GM18519 (cell line): ENCODE results near the gene SHROOM3.

Experiments used
- ATAC-seq: cut with Tn5 transposase; IDR thresholded peaks from one replicate; pipeline ENCODE4 v1.9.1; 2021; ENCODE audit warnings: mild to moderate bottlenecking, moderate library complexity; ENCODE audit not compliant: unreplicated experiment, low FRiP score

SHROOM3 gene

DNA sequence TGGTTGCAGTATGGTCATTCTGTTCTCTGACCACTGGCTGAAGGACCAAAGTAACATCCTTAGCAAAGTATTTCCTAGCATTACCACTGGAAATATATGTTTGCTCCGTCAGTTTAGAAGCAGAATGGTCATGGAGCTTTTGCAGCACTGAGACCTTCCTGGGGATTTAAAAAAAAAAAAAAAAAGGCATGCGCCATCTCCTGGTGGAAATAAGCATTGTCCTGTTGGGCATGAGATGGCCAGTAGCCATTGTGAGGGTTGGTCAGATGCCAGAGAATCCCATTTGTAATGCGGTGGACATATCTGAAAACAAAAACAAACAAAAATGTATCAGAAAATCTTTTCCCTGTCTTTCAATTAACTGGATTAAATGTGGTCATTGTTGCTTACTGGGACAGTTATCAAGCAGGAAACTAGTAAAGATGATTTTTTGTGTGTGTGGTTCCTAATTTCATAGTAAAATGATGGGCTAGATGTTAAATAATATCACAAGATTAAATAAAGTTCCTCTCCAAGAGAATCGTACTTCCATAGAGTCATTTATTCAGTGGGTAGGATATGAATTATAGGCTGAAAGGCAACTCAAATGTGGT lies 323.4 kb downstream of the SHROOM3 start:
- no peak for ATAC-seq

DNA sequence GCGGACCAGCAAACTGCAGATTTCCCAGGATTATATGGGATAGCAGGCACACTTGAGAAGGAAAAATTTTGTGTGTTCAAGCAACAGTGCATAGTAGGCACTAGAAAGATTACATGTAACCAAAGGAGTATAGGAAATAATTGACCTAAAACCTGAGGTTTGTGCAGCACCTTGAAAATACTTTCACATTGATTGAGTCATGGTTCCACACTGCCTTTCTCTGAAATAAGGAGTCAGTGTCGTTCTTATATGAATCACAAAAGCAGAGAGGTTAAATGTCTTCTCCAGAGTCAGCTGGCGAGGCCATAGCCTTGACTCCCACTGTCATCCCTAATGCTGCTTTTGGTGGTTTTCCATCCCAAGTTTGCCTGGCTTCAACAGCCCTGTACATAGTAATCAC lies 324.0 kb downstream of the SHROOM3 start:
- no peak for ATAC-seq

DNA sequence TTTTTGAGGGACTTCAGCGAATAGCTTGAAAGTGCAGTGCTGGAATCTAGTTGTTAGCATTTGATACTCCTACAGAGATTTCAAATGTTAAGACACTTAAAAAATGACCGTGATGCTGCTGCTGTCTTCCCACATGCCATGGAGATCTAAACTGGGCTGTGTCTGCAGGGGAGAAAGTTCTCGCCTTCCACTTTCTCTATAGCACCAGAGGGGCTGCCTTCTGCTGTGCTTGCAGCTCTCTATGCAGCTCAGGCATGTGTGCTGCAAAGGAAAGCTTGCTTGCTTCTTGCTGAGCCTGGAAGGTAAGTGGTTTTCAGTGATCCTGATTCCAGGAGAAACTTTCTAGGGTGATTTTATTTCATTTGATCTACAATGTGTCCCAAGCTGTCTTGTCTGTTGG lies 325.2 kb downstream of the SHROOM3 start:
- ATAC-seq = no peak

DNA sequence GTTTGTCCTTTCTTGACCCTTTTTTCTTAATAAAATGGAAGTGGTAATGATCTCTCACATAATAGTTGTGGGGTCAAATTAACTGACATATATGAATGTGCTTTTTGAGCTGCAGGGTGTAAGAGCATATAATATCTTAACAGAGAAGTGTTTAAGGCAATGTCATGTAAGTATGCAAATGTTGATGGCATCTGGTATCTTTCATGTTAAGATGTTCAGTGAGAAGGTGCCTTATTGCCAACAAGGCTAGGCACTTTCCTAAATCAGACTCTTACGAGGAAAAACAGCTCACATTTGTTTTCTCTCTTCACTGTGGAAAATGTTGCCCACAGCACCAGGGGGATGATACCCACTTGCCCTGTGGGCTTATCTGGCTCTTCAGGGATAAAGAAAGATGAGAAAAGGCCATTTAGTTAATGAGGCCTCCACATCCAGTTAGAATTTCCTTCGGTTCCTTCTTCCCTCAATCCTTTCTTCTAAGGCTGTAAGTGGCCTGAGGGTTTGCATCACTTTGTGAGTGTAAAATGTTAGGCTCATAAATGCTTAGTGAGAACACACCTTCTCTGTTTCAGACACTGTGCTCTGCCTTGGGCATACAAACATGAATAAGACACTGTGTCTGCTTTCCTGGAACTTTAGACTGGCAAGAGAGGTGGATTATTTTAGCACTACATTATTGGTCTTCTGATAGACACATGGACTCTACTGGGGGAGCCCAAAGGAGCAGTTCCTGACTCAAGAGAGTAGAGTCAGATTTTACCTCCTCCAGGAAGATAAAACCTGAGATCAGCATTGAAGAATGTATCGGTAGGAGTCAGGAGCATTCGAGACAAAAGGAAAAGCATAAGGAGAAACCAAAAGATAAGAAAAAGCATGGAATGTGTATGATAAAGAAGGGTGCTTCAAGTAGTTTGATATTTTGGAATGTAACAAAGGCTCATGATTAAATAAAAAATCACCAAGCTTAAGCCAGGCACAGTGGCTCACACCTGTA lies 327.4 kb downstream of the SHROOM3 start:
- ATAC-seq = no peak

DNA sequence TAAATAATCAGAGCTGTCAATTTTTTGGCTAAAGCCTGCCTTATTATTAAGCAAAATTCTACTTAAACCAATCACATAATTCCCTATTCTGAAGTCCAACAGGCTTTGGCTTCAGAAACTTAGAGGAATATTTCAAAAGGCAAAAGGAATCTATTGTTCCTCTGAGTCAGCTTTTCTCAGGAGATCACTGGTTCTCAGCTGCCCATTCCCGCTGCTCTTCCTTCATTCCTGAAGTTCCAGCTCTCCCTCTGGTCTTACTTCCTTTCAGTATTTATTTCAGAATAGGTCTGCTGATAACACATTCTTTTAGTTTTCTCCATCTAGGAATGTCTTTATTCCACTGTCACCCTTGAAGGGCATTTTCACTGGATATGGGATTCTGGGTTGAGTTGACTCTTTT lies 329.2 kb downstream of the SHROOM3 start:
- ATAC-seq = no peak

DNA sequence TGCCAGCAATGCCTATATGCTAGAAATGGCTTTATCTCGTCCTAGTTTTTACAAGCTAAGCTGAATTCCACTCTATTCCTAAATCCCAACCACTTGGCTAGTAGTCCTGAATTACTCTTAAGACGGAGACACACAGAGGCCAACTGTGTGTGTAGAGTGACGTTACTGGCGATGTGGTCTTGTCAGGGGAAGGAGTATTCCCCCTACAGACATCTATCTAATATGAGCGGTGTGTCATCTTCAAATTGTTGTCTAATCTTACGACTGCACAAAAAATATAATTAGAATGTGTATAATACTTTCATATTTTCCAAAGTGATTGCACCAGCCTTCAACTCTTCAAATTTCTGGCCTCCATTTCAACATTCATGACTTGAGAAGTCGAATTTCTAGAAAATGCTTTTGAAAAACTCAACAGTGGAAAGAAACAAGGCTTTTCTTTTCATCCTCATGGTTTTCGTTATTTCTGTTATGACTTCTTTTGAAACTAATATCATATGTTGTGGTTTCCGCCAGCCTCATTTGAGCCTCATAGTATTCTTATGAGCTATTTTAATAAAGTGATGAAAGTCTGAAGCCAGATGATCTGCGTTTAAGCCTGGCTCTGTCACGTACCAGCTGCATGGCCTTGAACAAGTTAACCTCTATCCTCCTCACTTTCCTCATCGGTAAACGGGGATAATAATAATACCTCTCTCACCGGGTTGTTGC lies 330.6 kb downstream of the SHROOM3 start:
- no peak for ATAC-seq

DNA sequence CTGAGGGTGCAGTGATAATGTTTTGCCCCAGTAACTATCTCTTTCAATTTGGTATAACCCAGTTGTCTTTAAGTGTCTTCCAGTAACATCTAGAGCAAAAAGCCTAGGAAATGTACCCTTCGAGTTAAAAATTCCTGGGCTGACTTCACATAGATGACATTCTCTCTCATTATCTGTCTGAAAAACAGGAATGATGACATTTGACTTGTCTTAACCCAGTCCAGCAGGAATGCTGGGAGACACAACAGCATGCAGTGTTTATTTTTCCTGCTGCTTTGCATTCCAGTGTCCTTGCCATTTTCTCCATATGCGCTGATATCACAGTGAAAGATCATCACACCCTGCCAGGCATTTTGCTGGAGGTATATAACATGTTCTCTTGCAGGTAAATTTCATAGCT lies 333.0 kb downstream of the SHROOM3 start:
- no peak for ATAC-seq

DNA sequence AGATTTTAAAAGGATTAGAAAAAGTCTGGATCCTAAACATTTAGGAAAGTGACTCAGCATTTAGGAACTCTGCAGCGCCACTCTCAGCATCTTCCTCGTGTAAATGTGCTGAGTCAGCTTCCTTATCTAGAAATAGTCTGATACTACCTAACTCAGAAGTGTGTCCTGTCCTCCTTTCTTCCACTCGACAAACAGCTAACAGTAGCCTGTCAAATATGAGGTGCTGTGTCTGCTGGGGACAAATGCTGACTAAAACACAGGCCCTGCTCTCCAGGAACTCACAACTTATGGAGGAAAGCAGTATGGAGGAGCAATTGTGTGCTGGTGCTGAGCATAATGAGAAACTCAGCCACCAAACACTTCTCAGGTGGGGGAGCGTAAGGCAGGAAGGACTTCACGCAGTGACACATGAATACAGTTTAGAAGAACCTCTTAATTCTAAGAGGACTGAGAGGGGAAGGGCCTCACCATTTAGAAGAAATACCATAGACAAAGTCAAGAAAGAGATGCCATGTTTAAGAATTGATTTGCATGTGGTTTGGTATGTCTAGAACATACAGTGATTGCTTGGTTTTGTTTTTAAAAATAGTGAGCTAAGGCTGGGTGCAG lies 337.6 kb downstream of the SHROOM3 start:
- ATAC-seq = peak; percentile 89

DNA sequence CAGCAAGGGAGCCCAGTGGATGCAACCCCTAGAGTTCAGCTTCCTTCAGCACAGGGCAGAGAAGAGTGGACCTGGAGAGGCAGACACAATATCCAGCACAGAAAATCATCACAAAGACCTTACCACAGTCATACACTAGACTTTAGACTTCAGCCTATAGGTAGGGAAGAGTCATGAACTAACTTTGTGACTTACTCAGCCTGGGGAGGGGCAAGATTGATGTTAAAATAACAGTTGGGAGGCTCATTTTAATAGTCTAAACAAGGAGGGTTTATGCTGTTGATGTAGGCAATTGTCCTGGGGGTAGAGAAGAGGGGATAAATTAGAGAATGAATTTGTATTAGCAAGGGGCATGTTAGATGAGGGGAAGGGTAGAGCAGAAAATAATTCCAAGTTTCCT lies 338.7 kb downstream of the SHROOM3 start:
- no peak for ATAC-seq

DNA sequence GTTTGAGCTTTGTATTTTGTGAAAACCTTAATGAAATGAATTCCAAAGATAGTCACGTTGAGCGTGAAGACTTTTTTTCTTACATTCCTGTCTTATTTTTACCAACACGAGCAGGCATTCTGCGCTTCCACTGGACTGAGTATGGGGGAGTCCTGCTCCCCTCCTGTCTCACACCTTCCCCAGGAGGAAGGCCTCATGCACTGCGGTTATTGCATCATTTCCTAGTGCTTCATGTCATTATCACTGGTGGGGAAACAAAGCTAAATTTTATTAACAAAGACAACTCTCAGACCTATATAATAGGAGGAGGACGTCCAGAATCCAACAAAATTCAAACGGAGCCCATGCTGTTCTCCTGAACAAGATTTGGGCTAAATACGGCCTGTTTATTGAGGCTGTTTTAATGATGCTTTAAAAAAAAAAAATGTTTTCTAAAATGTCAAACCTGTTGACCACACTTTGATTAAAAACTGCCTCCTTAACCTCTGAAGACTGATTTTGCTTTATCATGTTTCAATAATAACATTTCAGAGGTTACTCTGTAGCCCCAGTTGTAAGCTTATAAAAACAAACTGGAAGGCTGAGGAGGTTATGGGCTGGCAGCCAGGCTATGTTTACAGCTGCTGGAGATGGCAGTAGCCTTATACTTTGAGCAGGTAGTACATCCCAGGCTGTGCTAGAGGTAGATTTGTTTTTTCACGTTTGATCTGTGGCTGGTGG lies 344.9 kb downstream of the SHROOM3 start:
- no peak for ATAC-seq

DNA sequence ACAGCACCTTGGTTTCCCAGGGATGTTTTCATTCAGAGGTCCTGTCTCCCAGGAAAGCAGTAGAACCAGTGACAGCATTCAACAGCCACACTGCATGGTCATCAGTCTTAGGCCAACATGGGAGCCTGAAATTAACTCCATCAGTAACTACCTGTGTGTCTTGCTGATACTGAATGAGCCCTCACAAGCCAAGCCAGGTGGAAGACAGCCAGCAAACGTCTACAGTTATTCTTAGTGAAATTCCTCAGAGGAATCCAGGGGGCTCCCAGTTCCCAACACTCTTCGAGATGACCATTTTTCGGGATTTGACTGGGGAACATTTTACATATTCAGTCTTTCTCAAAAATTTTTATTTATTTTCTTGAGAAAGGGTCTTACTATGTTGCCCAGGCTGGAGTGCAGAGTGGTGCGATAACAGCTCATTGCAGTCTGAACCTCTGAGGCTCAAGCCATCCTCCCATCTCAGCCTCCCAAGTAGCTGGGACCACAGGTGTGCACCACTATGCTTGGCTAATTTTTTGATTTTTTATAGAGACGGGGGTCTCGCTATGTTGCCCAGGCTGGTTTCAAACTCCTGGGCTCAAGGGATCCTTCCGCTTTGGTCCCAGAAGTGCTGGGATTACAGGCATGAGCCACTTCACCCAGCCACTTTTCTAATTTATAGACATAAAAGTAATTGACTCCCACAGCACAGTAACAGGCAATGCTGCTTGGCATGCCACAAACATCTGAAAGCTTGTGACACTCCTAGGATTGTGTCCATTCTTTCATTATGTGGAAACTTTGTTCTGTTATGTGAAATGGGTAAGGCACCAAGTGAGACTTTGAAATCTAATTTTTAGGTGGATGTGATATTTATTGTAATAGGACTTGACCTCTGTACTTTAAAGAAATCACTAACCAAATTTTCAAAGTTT lies 346.0 kb downstream of the SHROOM3 start:
- ATAC-seq = no peak

DNA sequence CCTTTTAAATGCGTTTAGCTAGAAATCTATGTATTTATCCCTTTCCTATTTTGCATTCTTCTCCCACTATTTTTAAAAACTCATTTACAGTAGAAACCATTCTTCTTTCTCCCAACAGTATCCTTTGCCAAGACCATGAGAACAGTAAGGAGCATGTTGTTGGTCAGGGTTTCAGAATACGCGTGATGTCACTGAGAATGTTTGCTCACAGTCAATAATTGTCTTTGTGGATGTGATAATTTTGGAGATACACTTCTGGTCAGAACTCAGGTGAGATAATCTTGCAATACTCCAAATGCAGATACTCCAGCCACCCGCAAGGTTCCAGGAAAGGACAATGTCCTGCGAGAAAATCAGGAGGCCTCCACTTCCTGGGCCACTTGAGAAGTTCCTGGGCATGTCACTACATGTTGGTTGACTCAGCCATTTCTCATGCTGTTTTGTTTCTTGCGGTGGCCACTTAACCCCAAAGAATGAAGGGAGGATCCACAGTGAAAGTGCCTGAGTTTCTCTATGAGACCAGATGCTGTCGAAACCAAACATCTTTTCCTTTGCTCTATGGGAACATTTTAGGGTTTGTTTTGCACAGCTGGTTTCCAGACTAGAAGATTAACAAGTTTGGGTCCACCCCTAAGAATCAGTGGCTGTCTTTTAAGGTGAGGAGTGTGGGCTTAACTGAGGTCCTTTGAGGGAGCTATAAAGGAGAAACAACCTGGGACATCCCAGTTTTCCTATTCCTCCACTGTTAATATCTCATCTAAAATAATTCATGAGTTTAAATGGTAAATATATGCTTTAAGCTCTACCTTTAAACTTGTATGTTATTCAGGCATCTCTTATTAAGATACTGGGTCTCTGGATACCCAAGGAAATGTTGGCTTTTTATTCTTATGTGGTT lies 346.9 kb downstream of the SHROOM3 start:
- ATAC-seq = no peak

DNA sequence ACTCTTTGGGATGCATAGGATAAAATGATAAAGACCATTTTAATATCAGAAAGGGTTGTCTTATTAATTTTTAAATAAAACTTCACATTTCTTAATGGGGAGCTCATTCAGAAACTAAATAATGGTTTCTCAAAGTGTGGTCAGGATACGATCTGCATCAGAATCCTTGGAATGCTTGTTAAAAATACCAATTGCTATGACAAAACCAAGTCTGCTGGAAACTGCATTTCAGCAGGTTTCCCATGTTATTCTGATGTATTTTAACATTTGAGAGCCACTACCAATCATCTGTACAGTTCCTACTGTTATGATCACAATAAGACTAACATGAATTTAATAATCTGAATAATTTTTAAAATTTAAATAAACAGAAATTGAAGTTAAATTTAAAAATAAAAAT lies 347.8 kb downstream of the SHROOM3 start:
- ATAC-seq = no peak

DNA sequence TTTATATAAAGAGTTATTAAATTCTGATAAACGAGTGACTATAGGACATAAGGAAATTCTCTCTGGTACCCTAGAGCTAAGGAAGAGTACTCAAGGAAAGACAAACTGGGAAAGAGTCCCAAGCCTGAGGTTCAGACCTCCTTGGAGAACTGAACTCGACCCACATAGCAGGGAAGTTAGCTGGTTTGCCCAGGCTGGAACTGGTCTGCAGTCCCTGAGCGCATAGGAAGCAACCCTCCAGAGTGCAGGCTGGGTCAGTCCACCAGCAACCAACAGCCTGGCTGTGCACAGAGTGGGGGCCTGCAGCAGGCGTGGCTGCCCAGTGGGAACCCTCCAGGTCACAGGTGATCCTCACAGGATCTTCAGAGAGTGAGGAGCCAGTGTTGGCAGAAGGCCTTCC lies 348.8 kb downstream of the SHROOM3 start:
- ATAC-seq = no peak

DNA sequence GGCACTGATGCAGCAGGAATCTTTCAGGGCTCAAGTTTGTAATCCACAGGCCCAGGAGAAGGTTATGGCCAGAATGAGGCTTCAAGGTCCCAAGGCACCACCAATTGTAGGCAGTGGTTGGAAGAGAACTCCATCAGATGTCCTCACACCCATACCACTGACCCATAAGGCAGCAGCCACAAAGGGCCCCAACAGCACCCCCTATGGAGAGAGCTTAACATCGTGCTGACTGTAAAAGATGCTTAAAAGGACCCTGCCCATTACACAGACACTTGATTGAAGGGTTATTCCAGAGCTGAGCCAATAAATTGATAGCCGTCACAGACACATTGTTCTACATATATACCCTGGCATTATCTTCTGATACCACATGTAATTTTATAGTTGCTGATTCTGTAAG lies 349.2 kb downstream of the SHROOM3 start:
- no peak for ATAC-seq

DNA sequence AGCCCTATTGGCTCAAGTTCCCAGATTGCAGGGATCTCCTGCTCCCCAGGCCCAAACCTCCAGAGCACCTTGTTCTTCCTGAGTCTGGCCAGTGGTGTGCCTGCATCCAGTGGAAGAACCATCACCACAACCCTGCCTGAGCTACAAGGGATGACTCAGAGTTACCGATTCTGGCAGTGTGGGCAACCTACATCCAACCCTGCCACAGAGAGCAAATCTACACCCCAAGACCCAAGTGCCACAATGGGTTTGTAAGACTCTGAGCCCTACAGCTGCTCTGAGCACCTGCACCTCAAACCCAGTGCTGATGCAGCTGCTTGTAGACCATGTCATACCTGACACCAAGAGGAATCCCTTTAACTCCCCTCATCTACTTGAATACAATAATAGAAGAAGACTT lies 352.9 kb downstream of the SHROOM3 start:
- ATAC-seq = no peak

DNA sequence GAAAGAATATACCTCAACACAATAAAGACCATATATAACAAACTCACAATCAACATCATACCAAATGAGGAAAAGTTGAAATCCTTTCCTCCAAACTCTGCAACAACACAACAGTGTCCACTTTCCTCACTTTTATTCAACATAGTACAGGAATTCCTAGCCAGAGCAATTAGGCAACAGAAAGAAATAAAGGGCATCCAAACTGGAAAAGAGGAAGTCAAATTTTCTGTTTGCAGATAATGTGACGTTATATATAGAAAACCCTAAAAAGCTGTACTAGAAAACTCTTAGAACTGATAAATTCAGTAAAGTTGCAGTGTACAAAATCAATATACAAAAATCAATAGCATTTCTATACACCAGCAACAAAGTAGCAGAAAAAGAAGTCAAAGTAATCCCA lies 355.3 kb downstream of the SHROOM3 start:
- no peak for ATAC-seq

DNA sequence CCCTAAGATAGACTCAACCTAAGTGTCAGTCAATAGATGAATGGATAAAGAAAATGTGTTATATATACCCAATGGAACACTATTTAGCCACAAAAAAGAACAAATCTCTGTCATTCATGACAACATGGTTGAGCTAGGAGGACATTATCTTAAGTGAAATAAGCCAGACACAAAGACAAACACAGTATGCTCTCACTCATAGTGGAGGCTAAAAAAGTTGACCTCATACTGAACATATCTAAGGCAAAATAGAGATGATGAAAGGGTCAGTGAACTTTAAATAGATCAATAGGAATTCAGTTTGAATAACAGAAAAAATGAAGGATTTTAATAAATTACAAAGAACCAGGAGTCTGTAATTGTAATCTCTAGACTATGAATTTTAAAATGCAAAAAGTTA lies 356.4 kb downstream of the SHROOM3 start:
- no peak for ATAC-seq
